Hepatocyte (in vitro differentiated cells): ENCODE results near the gene PKIB.

Source experiments
- CTCF ChIP-seq: fragments of 200-600 bp; sonication (generic); IDR thresholded peaks from 2 replicates; pipeline ENCODE4 v1.5.1; 2016; ENCODE audit warnings: antibody characterized with exemption, mild to moderate bottlenecking; ENCODE audit not compliant: poor library complexity
- EZH2 ChIP-seq: fragments of 200-600 bp; sonication (generic); IDR thresholded peaks from 2 replicates; pipeline ENCODE4 v1.6.1; 2016; ENCODE audit warnings: antibody characterized with exemption, mild to moderate bottlenecking, borderline replicate concordance

GRCh38 chr6:122735582-122735981, 125.4 kb downstream of the PKIB start:
- TF ChIP-seq CTCF, result no peak
- no peak for TF ChIP-seq EZH2
